ENCODE measurements around the gene MYO3B.
"Not testable (repeated sequence)": the region's sequence is repeated elsewhere in the genome, so short reads cannot be mapped to it uniquely, and the experiment has no call there.

The MYO3B gene

GRCh38 chr2:170270278-170270864, 92.4 kb downstream of the MYO3B start:
- H3K4me3 ChIP-seq (ENCODE audit: low read depth, low read length), result no peak overlapping the region
- no peak for DNase-seq (ENCODE audit: low read depth)
- TF ChIP-seq CTCF (IDR thresholded peaks at IDR 0.05; ENCODE audit: insufficient read depth, low read depth, low read length, missing control alignments), result no peak

- H3K4me3 ChIP-seq (ENCODE audit: low read depth, low read length), result no peak overlapping the region
- DNase-seq (ENCODE audit: low read depth), result no peak
- TF ChIP-seq CTCF (IDR thresholded peaks at IDR 0.05; ENCODE audit: insufficient read depth, low read depth, low read length, missing control alignments), result no peak
Observed at GRCh38 chr2:170271340-170271739, 93.4 kb downstream of the MYO3B start.

- no peak overlapping the region for H3K4me3 ChIP-seq (ENCODE audit: low read depth, low read length)
- TF ChIP-seq CTCF (IDR thresholded peaks at IDR 0.05; ENCODE audit: insufficient read depth, low read depth, low read length, missing control alignments), result no peak
- DNase-seq (ENCODE audit: low read depth), result no peak
Observed at GRCh38 chr2:170276056-170276455, 98.1 kb downstream of the MYO3B start.

GRCh38 chr2:170276925-170277629, 99.1 kb downstream of the MYO3B start:
- no peak overlapping the region for H3K4me3 ChIP-seq (ENCODE audit: low read depth, low read length)
- no peak for DNase-seq (ENCODE audit: low read depth)
- no peak for TF ChIP-seq CTCF (IDR thresholded peaks at IDR 0.05; ENCODE audit: insufficient read depth, low read depth, low read length, missing control alignments)

GRCh38 chr2:170277951-170278350, 100.0 kb downstream of the MYO3B start:
- no peak for TF ChIP-seq CTCF (IDR thresholded peaks at IDR 0.05; ENCODE audit: insufficient read depth, low read depth, low read length, missing control alignments)
- no peak for DNase-seq (ENCODE audit: low read depth)
- no peak overlapping the region for H3K4me3 ChIP-seq (ENCODE audit: low read depth, low read length)

- not testable (repeated sequence) for DNase-seq (ENCODE audit: low read depth); H3K4me3 ChIP-seq (ENCODE audit: low read depth, low read length)
Observed at GRCh38 chr2:170279615-170280014, 101.7 kb downstream of the MYO3B start.

- TF ChIP-seq CTCF (IDR thresholded peaks at IDR 0.05; ENCODE audit: insufficient read depth, low read depth, low read length, missing control alignments), result no peak
- no peak for DNase-seq (ENCODE audit: low read depth)
- H3K4me3 ChIP-seq (ENCODE audit: low read depth, low read length), result no peak overlapping the region
Observed at GRCh38 chr2:170282851-170283250, 104.9 kb downstream of the MYO3B start.

Data from GM12865 (cell line).